SK-N-SH (cell line): ENCODE data around the gene MAEA. TPM values are rescaled to one million over a fixed set of nuclear protein-coding genes. Genes with fewer than 3 reads are reported as not detected.

ENCODE experiments used
- CTCF ChIA-PET: fragments of 300-600, 350-600 bp; formaldehyde crosslinking; extraction: SDS; loops from one replicate; lab custom pipeline; 2021; lab: Yijun Ruan, JAX
- POLR2A ChIA-PET: fragments of 350-600 bp; sonication (Branson Sonifier 250); formaldehyde crosslinking; extraction: SDS; loops from one replicate; lab custom pipeline; 2020; ENCODE audit warnings: antibody characterized with exemption, inconsistent platforms; lab: Yijun Ruan, JAX
- DNase-seq: peaks from one replicate; pipeline ENCODE4 v3.0.0; 2012
- H2AFZ ChIP-seq: fragments of 200-600 bp; sonication (generic); 2 replicates; pipeline ENCODE4 v1.8.1; 2016; ENCODE audit warnings: antibody characterized with exemption, mild to moderate bottlenecking, low read depth
- H3F3A ChIP-seq: fragments of 200-600 bp; sonication (generic); replicated peaks from 2 replicates; pipeline ENCODE3; 2016; ENCODE audit warnings: antibody characterized with exemption, mild to moderate bottlenecking; ENCODE audit not compliant: insufficient read depth
- H3K27ac ChIP-seq, 2 experiments: fragments of 200-500 bp in 1 of 2; fragments of 200-600 bp in 1 of 2; sonication (Bioruptor generic) in 1 of 2; sonication (generic), shearing (Covaris generic) in 1 of 2; 2 replicates each; pipeline versions ENCODE4 v1.5.1 to v1.6.1; 2014 to 2016; ENCODE audit warnings: low read depth in 2 of 2, inconsistent platforms in 1 of 2, low read length in 1 of 2, mild to moderate bottlenecking in 1 of 2, mixed read lengths in 1 of 2
- H3K27me3 ChIP-seq: fragments of 200-600 bp; sonication (generic), shearing (Covaris generic); 2 replicates; pipeline ENCODE4 v1.6.1; 2016; ENCODE audit warnings: mixed run types; ENCODE audit not compliant: insufficient read depth
- H3K36me3 ChIP-seq, 2 experiments: fragments of 200-500 bp in 1 of 2; fragments of 200-600 bp in 1 of 2; sonication (Bioruptor generic) in 1 of 2; sonication (generic) in 1 of 2; replicated peaks in 1 of 2; 2 replicates each; pipeline versions ENCODE3 to v1.5.1; 2014 to 2016; ENCODE audit warnings: low read length in 1 of 2, mild to moderate bottlenecking in 1 of 2; ENCODE audit not compliant: insufficient read depth in 2 of 2, control insufficient read depth in 1 of 2
- H3K4me1 ChIP-seq, 2 experiments: fragments of 200-500 bp in 1 of 2; fragments of 200-600 bp in 1 of 2; sonication (Bioruptor generic) in 1 of 2; sonication (generic), shearing (Covaris generic) in 1 of 2; 2 replicates each; pipeline versions ENCODE4 v1.5.1 to v1.6.1; 2014 to 2016; ENCODE audit warnings: low read depth in 1 of 2, low read length in 1 of 2, mixed run types in 1 of 2; ENCODE audit not compliant: insufficient read depth in 2 of 2, control insufficient read depth in 1 of 2
- H3K4me2 ChIP-seq: fragments of 200-600 bp; sonication (generic), shearing (Covaris generic); 2 replicates; pipeline ENCODE4 v1.6.1; 2017; ENCODE audit warnings: mixed run types
- H3K4me3 ChIP-seq, 2 experiments: fragments of 200-500 bp in 1 of 2; fragments of 200-600 bp in 1 of 2; sonication (Bioruptor generic) in 1 of 2; sonication (generic), shearing (Covaris generic) in 1 of 2; 2 replicates each; pipeline versions ENCODE4 v1.5.1 to v1.8.1; 2014 to 2016; ENCODE audit warnings: low read depth in 2 of 2, inconsistent platforms in 1 of 2, low read length in 1 of 2, mild to moderate bottlenecking in 1 of 2, mixed read lengths in 1 of 2, moderate library complexity in 1 of 2
- H3K79me2 ChIP-seq: fragments of 200-600 bp; sonication (generic); 2 replicates; pipeline ENCODE4 v1.8.1; 2017; ENCODE audit warnings: mild to moderate bottlenecking; ENCODE audit not compliant: insufficient read depth
- H3K9ac ChIP-seq: fragments of 200-600 bp; sonication (generic); 2 replicates; pipeline ENCODE4 v1.6.1; 2017; ENCODE audit warnings: mixed run types
- H3K9me2 ChIP-seq: fragments of 200-600 bp; sonication (generic); 2 replicates; pipeline ENCODE4 v1.6.1; 2017; ENCODE audit warnings: mixed run types
- H3K9me3 ChIP-seq: fragments of 200-600 bp; sonication (generic); 2 replicates; pipeline ENCODE4 v1.6.1; 2017; ENCODE audit warnings: mixed run types, mild to moderate bottlenecking, moderate library complexity
- H4K20me1 ChIP-seq: fragments of 200-600 bp; sonication (generic); 2 replicates; pipeline ENCODE4 v1.6.1; 2017; ENCODE audit warnings: mild to moderate bottlenecking, mixed run types; ENCODE audit not compliant: insufficient read depth
- CHD2 ChIP-seq: fragments of 150-350 bp; IDR thresholded peaks from 2 replicates; pipeline ENCODE4 v1.6.1; 2018; ENCODE audit warnings: low read length; ENCODE audit not compliant: partially characterized antibody
- EZH2phosphoT487 ChIP-seq: fragments of 200-600 bp; sonication (generic); IDR thresholded peaks from 2 replicates; pipeline ENCODE4 v1.6.1; 2017; ENCODE audit warnings: low read depth, mixed run types, mild to moderate bottlenecking, antibody characterized with exemption, moderate library complexity, borderline replicate concordance
- FOSL2 ChIP-seq: IDR thresholded peaks from 2 replicates; pipeline ENCODE4 v1.4.0; 2012; ENCODE audit warnings: low read depth, mild to moderate bottlenecking, moderate library complexity, borderline replicate concordance
- FOXJ3 ChIP-seq: sonication (generic); formaldehyde crosslinking; IDR thresholded peaks from 2 replicates; pipeline ENCODE4 v1.5.1; 2020; ENCODE audit warnings: mild to moderate bottlenecking, missing genetic modification reagents
- GATA2 ChIP-seq: sonication (generic); formaldehyde crosslinking; IDR thresholded peaks from 2 replicates; pipeline ENCODE4 v1.5.0; 2020; ENCODE audit warnings: mild to moderate bottlenecking, missing genetic modification reagents
- IRF3 ChIP-seq: fragments of 150-350 bp; IDR thresholded peaks from 2 replicates; pipeline ENCODE4 v1.6.1; 2016; ENCODE audit warnings: mild to moderate bottlenecking, low read depth, low read length
- JUND ChIP-seq: IDR thresholded peaks from 2 replicates; pipeline ENCODE4 v1.4.0; 2012
- MXI1 ChIP-seq: IDR thresholded peaks from 2 replicates; pipeline ENCODE4 v1.6.1; 2012; ENCODE audit warnings: mild to moderate bottlenecking, low read depth, low read length, improper control_type of control experiment
- NFIC ChIP-seq: IDR thresholded peaks from 2 replicates; pipeline ENCODE4 v1.4.0; 2012; ENCODE audit warnings: borderline replicate concordance
- POLR2AphosphoS5 ChIP-seq: IDR thresholded peaks from 2 replicates; pipeline ENCODE4 v1.6.1; 2012; ENCODE audit warnings: low read depth, low read length
- RAD21 ChIP-seq: IDR thresholded peaks from 2 replicates; pipeline ENCODE4 v1.6.1; 2012; ENCODE audit warnings: mild to moderate bottlenecking, low read length
- RFX5 ChIP-seq: IDR thresholded peaks from 2 replicates; pipeline ENCODE4 v1.6.1; 2012; ENCODE audit warnings: mild to moderate bottlenecking, improper control_type of control experiment, low read length
- RXRA ChIP-seq: IDR thresholded peaks from 2 replicates; pipeline ENCODE4 v1.4.0; 2012; ENCODE audit warnings: low read depth, mild to moderate bottlenecking, borderline replicate concordance
- TAF1 ChIP-seq: IDR thresholded peaks from 2 replicates; pipeline ENCODE4 v1.6.1; 2012; ENCODE audit warnings: low read depth, mild to moderate bottlenecking, low read length, moderate library complexity, borderline replicate concordance
- TCF12 ChIP-seq: IDR thresholded peaks from 2 replicates; pipeline ENCODE4 v1.4.0; 2012
- USF1 ChIP-seq: IDR thresholded peaks from 2 replicates; pipeline ENCODE4 v1.4.0; 2012; ENCODE audit warnings: low read depth, borderline replicate concordance
- YY1 ChIP-seq: IDR thresholded peaks from 2 replicates; pipeline ENCODE4 v1.4.0; 2012; ENCODE audit warnings: low read depth, mild to moderate bottlenecking
- WGBS: methylation state at CpG from one replicate; pipeline ENCODE4 v1.1.6; 2017; ENCODE audit warnings: low lambda C conversion rate; 5-methylcytosine and 5-hydroxymethylcytosine counted together
- polyA plus RNA-seq, 3 experiments: library from polyadenylated mRNA; depleted of rRNA; stranded (reverse); fragments of >200 nt; gene quantifications; 2 replicates each; pipeline ENCODE4 v1.2.3, GENCODE V29; 2012

MAEA gene
- polyA plus RNA-seq, 1 of the 3 experiments (the other 2 are of a cell fraction): 128 TPM

- TF ChIP-seq YY1 (no peak), FOXJ3 (CRISPR knock-in tag) (no peak)
Measured at GRCh38 chr4:1299301-1299860, 9.7 kb downstream of the MAEA start (continued).

GRCh38 chr4:1300466-1301455 is 11.1 kb downstream of the MAEA start:
- H4K20me1 ChIP-seq: peaks cover 56% of the 10 kb centered on the region
- H3K4me3 ChIP-seq: no peak overlapping the region
- peak; percentile 10 for DNase-seq
- H3K4me2 ChIP-seq: no peak overlapping the region
- 0 out of 2 replicates have a peak, but pooled peaks have one; percentile 4 for TF ChIP-seq FOSL2
- no peak for TF ChIP-seq MXI1
- TF ChIP-seq, all 33 proteins: peak for 1
- POLR2A ChIA-PET: interaction anchor here (1.0 kb wide), 1 partner anchor 9 kb away, joined by 3 read pairs; no protein-coding TSS in a partner anchor
- Histone ChIP-seq H3K9me3 (no peaks in the 10 kb centered on the region), H3K4me1 (no peaks in the 10 kb centered on the region), H3K36me3 (peaks cover 7 to 24% of the 10 kb centered on the region in 2 experiments), H3K27ac (peak overlapping the region in 1 of 2 experiments; percentile 13; a peak in 2 of 4 replicates), H3K79me2 (peaks cover 95% of the 10 kb centered on the region), H3F3A (peaks cover 5% of the 10 kb centered on the region), H3K9me2 (no peaks in the 10 kb centered on the region), H2AFZ (no peak overlapping the region), H3K27me3 (no peaks in the 10 kb centered on the region), H3K9ac (no peak overlapping the region)
- CTCF ChIA-PET: interaction anchor here (0.5 to 1.3 kb wide), 3 partner anchors 10 to 14 kb away, joined by 3 read pairs; no protein-coding TSS in a partner anchor
- 83% methylated on average over 26 of the region's 40 CpGs for WGBS

- Histone ChIP-seq H3K9ac (no peak overlapping the region), H2AFZ (no peak overlapping the region), H3K4me3 (no peak overlapping the region), H3K27ac (no peak overlapping the region), H3K9me2 (no peaks in the 10 kb centered on the region), H3K9me3 (no peaks in the 10 kb centered on the region), H3K36me3 (peaks cover 7 to 17% of the 10 kb centered on the region in 2 experiments), H4K20me1 (peaks cover 45% of the 10 kb centered on the region), H3K27me3 (no peaks in the 10 kb centered on the region), H3F3A (peaks cover 10% of the 10 kb centered on the region), H3K4me2 (no peak overlapping the region), H3K4me1 (no peaks in the 10 kb centered on the region), H3K79me2 (peaks cover 99% of the 10 kb centered on the region)
- 62% methylated on average over 4 of the region's 4 CpGs for WGBS
- ChIA-PET CTCF (no interaction called here), POLR2A (no interaction called here)
- TF ChIP-seq RFX5 (no peak), RXRA (no peak), JUND (no peak), IRF3 (no peak), GATA2 (CRISPR knock-in tag) (no peak), TCF12 (no peak), POLR2AphosphoS5 (no peak), RAD21 (no peak), EZH2phosphoT487 (no peak), TAF1 (no peak), CHD2 (no peak), USF1 (no peak), NFIC (no peak)
- no peak for DNase-seq
Measured at GRCh38 chr4:1302159-1302558, 12.5 kb downstream of the MAEA start.
